ENCODE data around the gene PTPRK. TPM values are rescaled to one million over a fixed set of nuclear protein-coding genes. Genes with fewer than 3 reads are reported as not detected.

Gene PTPRK
- total RNA-seq, 4 donors from 2014 or later = 34.6 to 56.5 (median 47.0) TPM

- H3K4me3 ChIP-seq (replicated peaks in 1 of 3) = no peak overlapping the region
- peaks cover 0 to 5% of the 10 kb centered on the region in 2 donors for H3K4me1 ChIP-seq
- H3K27me3 ChIP-seq = no peaks in the 10 kb centered on the region
- TF ChIP-seq POLR2A (IDR thresholded peaks at IDR 0.05) (no peak), CTCF (IDR thresholded peaks at IDR 0.05) (no peak)
- H3K36me3 ChIP-seq = no peaks in the 10 kb centered on the region
- WGBS, 2 donors = 89 to 90% methylated on average over 1 of the region's 1 CpG
- intact Hi-C loops (cut with DNase I) = no loop called here
- no peak overlapping the region for H3K27ac ChIP-seq
- no peak for DNase-seq
- no peaks in the 10 kb centered on the region for H3K9me3 ChIP-seq
These were observed 157.2 kb downstream of the PTPRK start for GRCh38 chr6:128363020-128363813.

- H3K4me3 ChIP-seq (replicated peaks in 1 of 3) = no peak overlapping the region
- 96 to 98% methylated on average over 2 of the region's 2 CpGs for WGBS, 2 donors
- no peak for TF ChIP-seq POLR2A (IDR thresholded peaks at IDR 0.05)
- TF ChIP-seq CTCF (IDR thresholded peaks at IDR 0.05) = no peak
These were observed 159.0 kb downstream of the PTPRK start for GRCh38 chr6:128361378-128361777.

GRCh38 chr6:128358244-128358776, 162.1 kb downstream of the PTPRK start:
- Histone ChIP-seq H3K9me3 (no peaks in the 10 kb centered on the region), H3K27ac (no peak overlapping the region), H3K4me3 (replicated peaks in 1 of 3) (no peak overlapping the region), H3K36me3 (no peaks in the 10 kb centered on the region), H3K4me1 (no peaks in the 10 kb centered on the region), H3K27me3 (no peaks in the 10 kb centered on the region)
- 58 to 63% methylated on average over 3 of the region's 3 CpGs for WGBS, 2 donors
- intact Hi-C loops (cut with DNase I) = no loop called here
- no peak for TF ChIP-seq CTCF (IDR thresholded peaks at IDR 0.05)
- no peak for TF ChIP-seq POLR2A (IDR thresholded peaks at IDR 0.05)
- DNase-seq = no peak

More at GRCh38 chr6:128361378-128361777, 159.0 kb downstream of the PTPRK start:
- Histone ChIP-seq H3K27ac (no peak overlapping the region), H3K4me1 (no peaks in the 10 kb centered on the region), H3K9me3 (no peaks in the 10 kb centered on the region), H3K36me3 (no peaks in the 10 kb centered on the region), H3K27me3 (no peaks in the 10 kb centered on the region)
- no peak for DNase-seq
- intact Hi-C loops (cut with DNase I) = no loop called here

- 86% methylated on average over 3 of the region's 3 CpGs for WGBS, 2 donors
- Histone ChIP-seq H3K9me3 (no peaks in the 10 kb centered on the region), H3K4me1 (no peaks in the 10 kb centered on the region), H3K27ac (no peak overlapping the region), H3K36me3 (no peaks in the 10 kb centered on the region), H3K27me3 (no peaks in the 10 kb centered on the region), H3K4me3 (replicated peaks in 1 of 3) (no peak overlapping the region)
- intact Hi-C loops (cut with DNase I) = no loop called here
- TF ChIP-seq POLR2A (IDR thresholded peaks at IDR 0.05) = no peak
- TF ChIP-seq CTCF (IDR thresholded peaks at IDR 0.05) = no peak
- no peak for DNase-seq
These were observed 162.8 kb downstream of the PTPRK start for GRCh38 chr6:128357392-128358130.

- WGBS, 2 donors = 95 to 100% methylated on average over 1 of the region's 1 CpG
- no peaks in the 10 kb centered on the region for H3K27me3 ChIP-seq
- intact Hi-C loops (cut with DNase I) = no loop called here
- H3K4me1 ChIP-seq = no peaks in the 10 kb centered on the region
- no peaks in the 10 kb centered on the region for H3K36me3 ChIP-seq
- H3K27ac ChIP-seq = no peak overlapping the region
- DNase-seq = no peak
- no peaks in the 10 kb centered on the region for H3K9me3 ChIP-seq
- H3K4me3 ChIP-seq (replicated peaks in 1 of 3) = no peak overlapping the region
- TF ChIP-seq POLR2A (IDR thresholded peaks at IDR 0.05) (no peak), CTCF (IDR thresholded peaks at IDR 0.05) (no peak)
These were observed 168.0 kb downstream of the PTPRK start for GRCh38 chr6:128352366-128352765.

All from thyroid gland (tissue), 4 donors.